Spleen (tissue), 7 donors: ENCODE measurements around the gene MBL2.

ENCODE experiments used
- POLR2A ChIP-seq, 3 donors: fragments of 450-650 bp; IDR thresholded peaks; one replicate each; pipeline ENCODE4 v1.5.1; 2017; ENCODE audit warnings: antibody characterized with exemption in 3 of 3, mild to moderate bottlenecking in 1 of 3
- TF ChIP-seq, protein P1 (sequence below), 11 experiments: fragments of 200-600 bp in 7 of 11; fragments of 450-650 bp in 4 of 11; sonication (generic) in 4 of 11; IDR thresholded peaks in 8 of 11; conservative IDR thresholded peaks in 3 of 11; 1 replicate in 7 of 11; 2 replicates in 4 of 11; pipeline versions ENCODE4 v1.4.0 to v1.8.0; 2016 to 2021; ENCODE audit warnings: antibody characterized with exemption in 11 of 11, inconsistent platforms in 4 of 11, mild to moderate bottlenecking in 1 of 11
- donor health status: DM: no; HTN: no; CAD: no; lungs with moderate emphysema.
- donor health status: DM: no; HTN: no; CAD: no.
- donor health status: DM: no; HTN: no; CAD: no.

DNA sequence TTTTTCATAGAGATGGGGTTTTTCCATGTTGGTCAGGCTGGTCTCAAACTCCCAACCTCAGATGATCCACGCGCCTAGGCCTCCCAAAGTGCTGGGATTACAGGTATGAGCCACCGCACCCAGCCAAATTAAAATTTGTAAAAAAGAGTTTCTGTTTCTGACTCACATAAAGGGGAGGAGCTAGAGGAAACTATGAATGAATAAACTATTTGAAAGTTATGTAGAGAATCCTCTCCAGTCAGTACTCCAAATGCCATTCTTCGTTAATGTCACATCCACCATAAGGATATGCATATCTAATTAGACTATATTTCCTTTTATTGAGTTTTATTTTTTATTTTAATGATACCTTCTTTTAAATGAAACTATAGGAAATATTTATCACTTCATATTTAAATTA lies 52.6 kb downstream of the MBL2 start:
- TF ChIP-seq, protein P1, sequence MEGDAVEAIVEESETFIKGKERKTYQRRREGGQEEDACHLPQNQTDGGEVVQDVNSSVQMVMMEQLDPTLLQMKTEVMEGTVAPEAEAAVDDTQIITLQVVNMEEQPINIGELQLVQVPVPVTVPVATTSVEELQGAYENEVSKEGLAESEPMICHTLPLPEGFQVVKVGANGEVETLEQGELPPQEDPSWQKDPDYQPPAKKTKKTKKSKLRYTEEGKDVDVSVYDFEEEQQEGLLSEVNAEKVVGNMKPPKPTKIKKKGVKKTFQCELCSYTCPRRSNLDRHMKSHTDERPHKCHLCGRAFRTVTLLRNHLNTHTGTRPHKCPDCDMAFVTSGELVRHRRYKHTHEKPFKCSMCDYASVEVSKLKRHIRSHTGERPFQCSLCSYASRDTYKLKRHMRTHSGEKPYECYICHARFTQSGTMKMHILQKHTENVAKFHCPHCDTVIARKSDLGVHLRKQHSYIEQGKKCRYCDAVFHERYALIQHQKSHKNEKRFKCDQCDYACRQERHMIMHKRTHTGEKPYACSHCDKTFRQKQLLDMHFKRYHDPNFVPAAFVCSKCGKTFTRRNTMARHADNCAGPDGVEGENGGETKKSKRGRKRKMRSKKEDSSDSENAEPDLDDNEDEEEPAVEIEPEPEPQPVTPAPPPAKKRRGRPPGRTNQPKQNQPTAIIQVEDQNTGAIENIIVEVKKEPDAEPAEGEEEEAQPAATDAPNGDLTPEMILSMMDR (IDR thresholded peaks at IDR 0.05 in 8 of 11, conservative IDR thresholded peaks at IDR 0.05 in 3 of 11), result no peak
- TF ChIP-seq POLR2A (IDR thresholded peaks at IDR 0.05), result no peak
